PFSK-1 (cell line): ENCODE results near the gene RAD51.

Source experiments
- FOXP2 ChIP-seq: optimal IDR thresholded peaks from 2 replicates; pipeline ENCODE3; 2011; ENCODE audit warnings: borderline replicate concordance, control low read depth, inconsistent platforms; ENCODE audit not compliant: insufficient read depth; ENCODE audit errors: extremely low read length, extremely low read depth
- POLR2AphosphoS5 ChIP-seq: IDR thresholded peaks from 2 replicates; pipeline ENCODE4 v1.6.1; 2012; ENCODE audit warnings: low read depth, mild to moderate bottlenecking, control low read depth, low read length, moderate library complexity
- TF ChIP-seq, protein P1 (sequence below), 2 experiments: IDR thresholded peaks; 2 replicates each; pipeline versions ENCODE4 v1.6.1 to v1.8.0; 2011 to 2012; ENCODE audit warnings: low read depth in 2 of 2, low read length in 2 of 2, control low read depth in 1 of 2, inconsistent platforms in 1 of 2, mild to moderate bottlenecking in 1 of 2, moderate library complexity in 1 of 2; ENCODE audit not compliant: insufficient read depth in 1 of 2

DNA sequence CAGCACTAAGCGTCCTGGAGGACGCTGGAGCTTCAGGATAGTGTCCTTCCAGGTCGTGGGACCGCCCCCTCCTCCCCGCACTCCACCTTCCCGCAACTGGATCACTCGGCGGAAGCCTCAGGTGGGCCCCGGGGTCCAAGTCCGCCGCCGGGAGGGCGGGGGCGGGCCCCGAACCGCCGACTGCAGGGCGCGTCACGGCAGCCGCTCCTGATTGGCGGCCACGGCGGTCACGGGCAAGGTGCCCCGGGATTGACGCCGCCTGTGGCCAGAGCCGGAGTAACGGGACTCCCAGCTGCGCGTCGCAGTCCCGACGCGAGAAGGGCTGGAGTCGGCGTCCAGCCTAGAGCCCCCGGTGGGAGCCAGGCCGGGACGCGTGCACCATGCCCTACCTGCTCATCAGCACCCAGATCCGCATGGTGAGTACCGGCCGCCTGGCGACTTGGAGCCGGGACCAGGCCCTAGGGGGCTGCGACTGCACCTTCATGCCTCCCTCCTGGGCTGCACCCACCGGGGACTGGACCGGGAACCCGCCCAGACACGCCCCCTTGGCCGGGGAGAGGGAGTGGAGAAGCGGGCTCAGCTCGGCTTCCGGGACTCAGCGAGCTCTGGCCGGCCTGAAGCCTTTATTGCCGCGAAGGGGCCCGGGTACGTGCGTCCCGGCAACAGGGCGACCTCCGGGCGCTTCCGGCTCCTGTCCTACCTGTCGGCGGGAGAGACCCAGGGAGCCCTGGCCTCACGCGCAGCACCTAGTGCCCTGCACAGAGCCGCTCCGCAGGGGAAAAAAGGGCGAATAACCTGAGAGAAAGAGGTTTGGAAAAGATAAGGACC is 69.0 kb downstream of the RAD51 start, which contains the start of gene GCHFR:
- TF ChIP-seq POLR2AphosphoS5 (no peak), FOXP2 (no peak)
- TF ChIP-seq, protein P1, sequence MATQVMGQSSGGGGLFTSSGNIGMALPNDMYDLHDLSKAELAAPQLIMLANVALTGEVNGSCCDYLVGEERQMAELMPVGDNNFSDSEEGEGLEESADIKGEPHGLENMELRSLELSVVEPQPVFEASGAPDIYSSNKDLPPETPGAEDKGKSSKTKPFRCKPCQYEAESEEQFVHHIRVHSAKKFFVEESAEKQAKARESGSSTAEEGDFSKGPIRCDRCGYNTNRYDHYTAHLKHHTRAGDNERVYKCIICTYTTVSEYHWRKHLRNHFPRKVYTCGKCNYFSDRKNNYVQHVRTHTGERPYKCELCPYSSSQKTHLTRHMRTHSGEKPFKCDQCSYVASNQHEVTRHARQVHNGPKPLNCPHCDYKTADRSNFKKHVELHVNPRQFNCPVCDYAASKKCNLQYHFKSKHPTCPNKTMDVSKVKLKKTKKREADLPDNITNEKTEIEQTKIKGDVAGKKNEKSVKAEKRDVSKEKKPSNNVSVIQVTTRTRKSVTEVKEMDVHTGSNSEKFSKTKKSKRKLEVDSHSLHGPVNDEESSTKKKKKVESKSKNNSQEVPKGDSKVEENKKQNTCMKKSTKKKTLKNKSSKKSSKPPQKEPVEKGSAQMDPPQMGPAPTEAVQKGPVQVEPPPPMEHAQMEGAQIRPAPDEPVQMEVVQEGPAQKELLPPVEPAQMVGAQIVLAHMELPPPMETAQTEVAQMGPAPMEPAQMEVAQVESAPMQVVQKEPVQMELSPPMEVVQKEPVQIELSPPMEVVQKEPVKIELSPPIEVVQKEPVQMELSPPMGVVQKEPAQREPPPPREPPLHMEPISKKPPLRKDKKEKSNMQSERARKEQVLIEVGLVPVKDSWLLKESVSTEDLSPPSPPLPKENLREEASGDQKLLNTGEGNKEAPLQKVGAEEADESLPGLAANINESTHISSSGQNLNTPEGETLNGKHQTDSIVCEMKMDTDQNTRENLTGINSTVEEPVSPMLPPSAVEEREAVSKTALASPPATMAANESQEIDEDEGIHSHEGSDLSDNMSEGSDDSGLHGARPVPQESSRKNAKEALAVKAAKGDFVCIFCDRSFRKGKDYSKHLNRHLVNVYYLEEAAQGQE (IDR thresholded peaks at IDR 0.05; ENCODE audit: insufficient read depth in 1 of 2, low read depth in 2 of 2, low read length in 2 of 2): no peak
